Hypothalamus (tissue), 51 donors: Measurements from ENCODE around the gene UQCC2.

ENCODE experiments used
- DNase-seq, 51 donors: peaks; one replicate each; lab custom pipeline; 2025; lab: John Stamatoyannopoulos, UW

Gene UQCC2

GRCh38 chr6:33709605-33710295 is 1.8 kb downstream of the UQCC2 start:
- DNase-seq = peak in 1 of 51 donors; percentile 21

- peak in 1 of 51 donors; percentile 34 for DNase-seq
Observed at GRCh38 chr6:33708516-33709204, 2.8 kb downstream of the UQCC2 start.

DNA sequence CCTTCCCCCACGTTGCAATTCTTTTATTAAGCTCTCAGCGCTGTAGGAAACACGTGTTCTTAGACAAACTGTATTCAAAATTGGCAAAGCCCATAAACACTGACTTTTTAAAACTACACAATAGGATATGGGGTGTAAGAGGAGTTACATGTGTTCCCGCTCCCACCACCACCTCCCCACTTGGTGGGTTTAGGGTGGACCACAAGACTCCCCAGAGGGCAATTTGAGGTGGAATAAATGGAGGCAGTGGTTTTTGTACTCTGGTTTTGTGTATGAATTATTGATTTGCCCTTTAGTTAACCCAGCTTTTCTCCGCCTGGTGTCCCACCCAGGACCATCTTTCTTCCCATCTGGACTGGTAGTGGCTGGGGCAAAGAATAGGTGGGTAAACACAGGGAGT is 3.7 kb downstream of the UQCC2 start:
- DNase-seq = no peak

- no peak for DNase-seq
Observed at GRCh38 chr6:33705955-33706725, 5.4 kb downstream of the UQCC2 start.

- DNase-seq = no peak
Observed at GRCh38 chr6:33705268-33705885, 6.1 kb downstream of the UQCC2 start.

- no peak for DNase-seq
Observed at GRCh38 chr6:33704215-33705066, 7.1 kb downstream of the UQCC2 start.

DNA sequence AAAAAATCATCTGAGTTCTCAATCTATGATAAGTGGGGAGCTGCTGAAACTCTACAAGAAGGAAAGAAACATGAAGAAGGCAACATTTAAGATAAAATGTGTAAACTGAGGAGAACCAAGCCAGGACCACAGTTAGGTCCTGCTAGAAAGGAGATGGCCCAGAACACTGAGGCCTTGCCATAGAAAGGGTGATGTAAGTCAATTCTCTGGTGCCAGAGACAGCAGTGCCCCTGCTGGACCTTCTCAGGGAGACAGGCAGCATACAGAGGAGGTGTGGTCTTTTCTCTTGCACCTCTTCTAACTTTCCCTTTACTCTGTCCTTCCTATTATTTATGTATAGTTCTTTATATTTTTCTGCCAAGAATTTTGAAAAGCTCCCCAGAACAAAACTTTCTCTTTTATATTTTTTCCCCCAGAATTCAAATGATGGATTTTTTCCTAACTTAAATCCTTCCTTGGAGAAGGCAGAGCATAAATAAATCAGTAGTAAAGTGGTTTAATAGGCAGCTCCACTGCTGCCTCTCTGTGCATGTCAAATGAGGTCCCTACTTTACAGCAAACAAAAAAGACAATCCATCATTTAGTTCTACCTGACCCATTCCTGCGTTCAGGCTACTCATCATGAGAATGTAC is 9.0 kb downstream of the UQCC2 start:
- DNase-seq = peak in 5 of 51 donors; percentile 16 to 44 (median 27)

DNA sequence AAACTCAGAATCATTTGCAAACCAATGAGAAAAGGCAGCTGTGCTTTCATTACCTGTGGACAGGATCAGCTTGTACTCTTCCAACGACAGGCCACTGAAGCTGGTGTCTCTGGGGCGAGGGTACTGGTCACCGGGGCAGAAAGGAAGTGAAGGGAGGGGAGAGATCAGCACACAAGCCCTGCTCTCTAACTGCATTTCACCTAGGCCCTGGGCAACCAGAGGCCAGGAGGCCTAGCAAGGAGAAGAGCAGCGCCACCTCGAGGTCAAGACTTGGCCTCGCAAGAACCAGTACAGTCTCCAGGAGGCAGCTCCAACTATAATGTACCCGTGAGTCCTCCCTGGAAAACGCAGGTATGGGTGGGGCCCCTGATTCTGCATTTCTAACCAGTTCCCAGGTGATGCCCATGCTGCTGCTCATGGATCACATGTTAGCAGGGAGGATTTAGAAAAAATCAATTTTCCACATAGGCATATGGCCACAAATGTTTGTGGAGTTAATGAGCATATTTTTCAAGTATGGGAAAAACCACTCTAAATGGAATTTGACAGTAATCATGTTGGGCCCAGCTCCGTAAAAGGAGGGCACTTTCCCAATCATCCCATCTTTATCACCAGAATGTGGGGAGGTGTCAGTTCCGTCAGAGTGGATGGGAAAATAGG is 11.0 kb downstream of the UQCC2 start:
- peak in 20 of 51 donors; percentile 9 to 58 (median 32) for DNase-seq

DNA sequence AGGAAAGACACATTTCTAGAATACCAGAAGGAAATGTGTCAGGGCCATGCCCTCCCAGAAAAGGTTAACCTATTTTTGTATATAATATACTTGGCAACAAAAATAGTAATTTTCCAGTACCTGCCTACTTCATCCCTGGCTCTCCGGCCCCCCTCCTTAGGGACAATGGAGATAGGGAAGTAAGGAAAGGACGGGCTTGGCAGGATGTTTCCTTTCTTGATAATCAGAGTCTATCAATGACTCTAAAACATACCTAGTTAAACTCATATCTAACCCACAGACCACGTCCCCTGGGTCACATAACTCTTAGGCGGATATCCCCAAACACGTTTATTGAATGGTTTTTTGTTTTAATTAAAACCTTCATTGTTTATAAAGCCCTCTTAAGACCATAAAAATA is 11.8 kb downstream of the UQCC2 start:
- no peak for DNase-seq

GRCh38 chr6:33699131-33699530 is 12.4 kb downstream of the UQCC2 start:
- no peak for DNase-seq

- DNase-seq = no peak
Observed at GRCh38 chr6:33698494-33698893, 13.0 kb downstream of the UQCC2 start.

GRCh38 chr6:33697845-33698244 is 13.7 kb downstream of the UQCC2 start:
- DNase-seq = no peak

- DNase-seq = peak in 13 of 51 donors; percentile 14 to 52 (median 24)
Observed at GRCh38 chr6:33696548-33697518, 14.7 kb downstream of the UQCC2 start.

DNA sequence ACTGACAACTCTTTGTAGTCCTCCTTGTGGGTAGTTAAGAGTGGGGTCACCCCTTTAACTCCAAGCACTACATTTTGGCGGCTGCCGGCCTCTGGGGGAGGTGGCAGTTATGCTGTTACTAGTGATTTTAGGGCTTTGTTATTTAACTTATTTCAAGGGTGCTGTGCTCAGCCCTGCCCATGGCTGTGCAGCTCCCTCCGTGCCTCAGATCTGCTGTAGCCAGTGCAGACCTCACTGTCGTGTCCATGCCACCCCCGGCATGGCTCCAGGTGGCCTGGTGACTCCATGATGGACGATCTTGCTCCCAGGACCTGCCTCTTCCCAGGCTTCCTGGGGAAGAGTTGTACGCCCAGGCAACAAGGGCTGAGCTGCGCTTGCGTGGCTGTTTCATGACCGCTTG is 15.4 kb downstream of the UQCC2 start:
- no peak for DNase-seq

- peak in 5 of 51 donors; percentile 12 to 37 (median 17) for DNase-seq
Observed at GRCh38 chr6:33695451-33695887, 16.0 kb downstream of the UQCC2 start.

DNA sequence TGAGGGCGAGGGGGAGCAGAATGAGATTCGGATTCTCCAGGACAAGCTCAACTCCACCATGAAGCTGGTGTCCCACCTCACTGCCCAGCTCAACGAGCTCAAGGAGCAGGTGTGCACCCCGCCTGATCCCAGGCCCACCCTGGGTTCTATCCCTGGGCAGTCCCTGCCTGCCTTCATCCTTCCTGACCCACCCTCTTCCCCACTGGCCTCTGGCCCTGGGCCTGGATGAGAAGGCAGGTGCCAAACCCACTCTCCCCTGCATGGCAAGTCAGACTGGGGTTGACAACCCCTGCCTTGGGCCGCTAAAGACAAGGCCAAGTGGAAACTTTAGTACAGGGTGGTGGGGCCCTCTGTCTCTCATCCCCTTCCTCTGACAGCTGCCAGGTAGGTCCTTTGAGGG is 16.5 kb downstream of the UQCC2 start:
- no peak for DNase-seq

- peak in 1 of 51 donors; percentile 14 for DNase-seq
Observed at GRCh38 chr6:33694401-33694931, 17.0 kb downstream of the UQCC2 start.
